IPS-18c (cell line): ENCODE data around the gene PARP9.
"Not testable (repeated sequence)": the region's sequence is repeated elsewhere in the genome, so short reads cannot be mapped to it uniquely, and the experiment has no call there.

ENCODE experiments used
- H3K4me3 ChIP-seq: 2 replicates; pipeline ENCODE4 v1.7.0; 2013; ENCODE audit warnings: low read depth, mild to moderate bottlenecking, low read length, moderate library complexity; ENCODE audit not compliant: insufficient read depth
- H3K9me3 ChIP-seq: one replicate; pipeline ENCODE4 v1.6.1; 2013; ENCODE audit warnings: mild to moderate bottlenecking, low read length, moderate library complexity; ENCODE audit not compliant: control insufficient read depth, insufficient read depth

Gene PARP9

DNA sequence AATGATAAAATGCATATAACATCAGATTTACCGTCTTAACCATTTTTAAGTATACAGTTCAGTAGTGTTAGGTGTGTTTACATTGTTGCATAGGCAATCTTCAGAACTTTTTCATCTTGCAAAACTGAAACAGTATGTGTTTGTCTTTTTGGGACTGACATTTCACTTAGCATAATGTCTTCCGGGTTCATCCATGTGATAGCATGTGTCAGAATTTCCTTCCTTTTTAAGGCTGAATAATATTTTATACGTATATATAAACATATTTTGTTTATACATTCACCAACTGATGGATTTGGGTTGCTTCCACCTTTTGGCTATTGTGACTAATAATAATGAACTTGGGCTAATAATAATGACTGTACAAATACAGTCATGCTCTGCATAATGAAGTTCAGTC is 16.4 kb upstream of the PARP9 start:
- no peaks in the 10 kb centered on the region for H3K9me3 ChIP-seq

GRCh38 chr3:122578069-122578740 is 14.1 kb upstream of the PARP9 start:
- Histone ChIP-seq H3K9me3 (no peaks in the 10 kb centered on the region), H3K4me3 (peak overlapping the region; percentile 55; the same call in 1 of the 2 replicates)

More for the DNA sequence above, 16.4 kb upstream of the PARP9 start:
- no peak overlapping the region for H3K4me3 ChIP-seq

GRCh38 chr3:122577409-122578031 is 13.4 kb upstream of the PARP9 start, which contains the start of gene PARP15:
Gene PARP15 (plus strand): TSS chr3:122577650. CDS start chr3:122577668, 18 bp downstream.
- Histone ChIP-seq H3K4me3 (peak within 1 kb of the TSS; percentile 55), H3K9me3 (no peaks in the 10 kb centered on the region)

DNA sequence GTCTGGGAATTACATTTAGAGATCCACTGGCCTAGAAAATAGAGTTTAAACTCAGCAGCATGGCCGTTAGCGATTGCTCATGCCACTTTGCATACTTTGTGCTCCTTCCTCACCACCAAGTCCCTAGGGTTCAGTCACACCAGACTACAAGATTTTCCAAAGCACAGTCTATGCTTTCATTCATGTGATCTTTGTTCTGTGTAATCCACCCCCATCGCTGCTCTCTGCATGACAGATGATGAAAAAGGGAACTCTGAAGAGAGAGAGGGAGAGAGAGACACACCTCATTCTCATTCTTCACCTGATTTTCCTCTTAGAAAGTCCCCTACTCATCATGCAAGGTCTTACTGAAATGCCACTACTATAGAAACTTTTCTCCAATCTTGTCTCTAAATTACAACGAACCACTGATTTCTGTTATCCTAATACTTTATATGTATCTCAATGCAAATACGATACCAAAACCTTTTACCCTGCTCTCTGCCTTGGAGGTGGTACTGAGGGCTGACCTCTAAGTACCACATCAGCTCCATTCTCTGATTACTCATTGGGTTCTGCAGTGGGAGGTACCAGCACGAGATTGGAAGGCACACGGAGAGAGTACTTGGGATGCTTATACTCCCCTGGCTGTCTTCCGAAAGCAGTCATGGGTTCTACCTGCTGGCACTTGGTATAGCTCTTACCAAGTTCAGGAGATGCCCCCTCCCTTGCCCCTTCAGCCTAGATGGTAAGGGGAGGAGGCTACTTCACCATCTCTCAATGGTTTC is 12.3 kb upstream of the PARP9 start:
- no peaks in the 10 kb centered on the region for H3K9me3 ChIP-seq
- no peak overlapping the region for H3K4me3 ChIP-seq

DNA sequence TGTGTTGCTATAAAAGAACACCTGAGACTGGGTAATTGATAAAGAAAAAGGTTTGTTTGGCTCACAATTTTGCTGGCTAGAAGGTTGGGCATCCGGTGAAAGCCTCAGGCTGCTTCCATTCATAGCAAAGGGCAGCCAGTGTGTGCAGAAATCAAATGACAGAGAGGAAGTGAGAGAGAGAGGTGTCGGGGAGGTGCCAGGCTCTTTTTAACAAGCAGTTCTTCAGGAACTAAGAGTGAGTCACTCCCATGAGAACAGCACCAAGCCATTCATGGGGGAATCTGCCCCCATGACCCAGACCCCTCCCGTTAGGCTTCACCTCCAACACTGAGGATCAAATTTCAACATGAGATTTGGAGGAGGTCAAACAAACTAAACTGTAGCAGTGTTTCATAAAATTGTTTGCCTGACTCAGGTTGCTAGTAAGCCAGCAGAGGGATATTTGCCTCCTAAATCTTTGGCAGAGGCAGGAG is 8.9 kb upstream of the PARP9 start:
- Histone ChIP-seq H3K9me3 (no peaks in the 10 kb centered on the region), H3K4me3 (no peak overlapping the region)

DNA sequence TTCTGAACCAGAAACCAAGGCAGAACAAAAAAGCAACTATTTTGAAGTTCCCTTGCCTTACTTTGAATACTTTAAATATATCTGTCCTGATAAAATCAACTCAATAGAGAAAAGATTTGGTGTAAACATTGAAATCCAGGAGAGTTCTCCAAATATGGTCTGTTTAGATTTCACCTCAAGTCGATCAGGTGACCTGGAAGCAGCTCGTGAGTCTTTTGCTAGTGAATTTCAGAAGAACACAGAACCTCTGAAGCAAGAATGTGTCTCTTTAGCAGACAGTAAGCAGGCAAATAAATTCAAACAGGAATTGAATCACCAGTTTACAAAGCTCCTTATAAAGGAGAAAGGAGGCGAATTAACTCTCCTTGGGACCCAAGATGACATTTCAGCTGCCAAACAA is 4.7 kb upstream of the PARP9 start:
- no peaks in the 10 kb centered on the region for H3K9me3 ChIP-seq
- no peak overlapping the region for H3K4me3 ChIP-seq

- H3K9me3 ChIP-seq, H3K4me3 ChIP-seq: not testable (repeated sequence)
These were observed 4.0 kb upstream of the PARP9 start for GRCh38 chr3:122568131-122568530.

DNA sequence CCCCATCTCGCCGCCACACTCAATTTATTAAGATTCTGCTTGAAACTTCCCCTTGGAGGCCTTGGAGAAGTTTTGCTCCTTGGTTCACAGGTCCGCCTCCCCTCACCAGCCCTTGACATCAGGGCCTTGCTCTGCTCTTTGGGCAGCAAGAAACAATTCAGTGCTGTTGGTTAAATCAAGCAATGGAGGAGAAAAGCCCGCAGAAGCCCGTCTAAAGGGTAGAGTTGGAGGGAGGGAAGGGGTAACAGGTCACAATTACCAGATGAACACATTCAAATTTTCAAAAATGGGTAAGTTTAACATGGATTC is 429 bp downstream of the PARP9 start:
- H3K9me3 ChIP-seq = no peaks in the 10 kb centered on the region
- peak overlapping the region; percentile 76; the same call in 1 of the 2 replicates for H3K4me3 ChIP-seq

DNA sequence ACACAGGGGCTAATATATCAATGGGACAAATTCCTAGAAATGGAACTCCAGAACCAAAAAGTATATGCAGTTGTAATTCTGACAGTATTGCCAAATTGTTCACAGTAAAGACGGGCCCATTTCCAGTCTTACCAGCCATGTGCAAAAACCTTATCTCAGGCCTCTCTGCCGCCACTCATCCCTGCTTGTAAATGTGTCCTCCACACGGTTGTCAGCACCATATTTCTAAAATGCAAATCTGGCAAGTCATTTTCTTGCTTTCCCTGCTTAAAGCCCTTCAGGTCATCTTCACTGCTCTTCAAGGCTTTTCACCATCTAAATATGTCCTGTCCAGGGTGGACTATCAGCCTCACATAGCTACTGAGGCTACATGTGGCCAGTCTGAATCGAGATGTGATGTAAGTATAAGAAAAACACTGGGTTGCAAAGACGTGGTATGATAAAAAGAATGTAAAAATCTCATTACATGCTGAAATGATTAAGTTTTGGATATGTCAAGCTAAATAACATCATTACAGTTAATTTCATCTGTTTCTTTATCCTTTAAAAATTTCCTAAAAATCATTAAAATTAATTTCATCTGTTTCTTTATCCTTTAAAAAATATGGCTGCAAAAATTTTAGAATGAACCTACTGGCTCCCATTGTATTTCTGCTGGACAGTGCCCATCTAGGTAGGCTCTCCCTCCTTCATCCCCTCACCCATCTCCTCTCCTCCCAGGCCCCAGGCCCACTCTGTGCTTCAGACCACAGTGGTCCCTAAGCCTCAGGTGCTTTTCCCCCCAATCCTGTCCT is 980 bp downstream of the PARP9 start:
- Histone ChIP-seq H3K4me3 (peak overlapping the region; percentile 76; the same call in 1 of the 2 replicates), H3K9me3 (no peaks in the 10 kb centered on the region)

- no peaks in the 10 kb centered on the region for H3K9me3 ChIP-seq
- no peak overlapping the region for H3K4me3 ChIP-seq
These were observed 3.4 kb downstream of the PARP9 start for GRCh38 chr3:122560680-122561079.

DNA sequence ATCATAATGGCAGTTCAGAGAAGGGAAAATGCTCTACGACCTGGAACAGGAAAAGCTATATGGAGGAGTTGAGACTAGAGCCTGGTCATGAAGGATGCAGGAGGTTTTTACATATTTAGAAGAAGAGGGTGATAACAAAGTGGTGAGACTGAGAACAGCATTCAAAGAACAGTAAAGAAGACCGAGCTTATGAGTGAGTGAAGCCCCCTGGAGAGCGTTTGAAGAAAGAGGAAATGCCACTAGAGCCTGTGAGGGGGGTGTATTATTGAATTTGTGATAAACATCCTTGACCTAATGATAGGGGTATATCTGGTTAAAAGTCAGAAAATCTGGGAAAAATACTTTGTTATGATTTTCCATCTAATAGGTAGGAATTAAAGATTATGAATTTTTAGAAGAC is 4.2 kb downstream of the PARP9 start:
- no peaks in the 10 kb centered on the region for H3K9me3 ChIP-seq

GRCh38 chr3:122558605-122559004 is 5.5 kb downstream of the PARP9 start:
- Histone ChIP-seq H3K4me3 (no peak overlapping the region), H3K9me3 (no peaks in the 10 kb centered on the region)

More for the DNA sequence above, 4.2 kb downstream of the PARP9 start:
- no peak overlapping the region for H3K4me3 ChIP-seq

GRCh38 chr3:122557356-122557755 is 6.7 kb downstream of the PARP9 start:
- no peak overlapping the region for H3K4me3 ChIP-seq
- no peaks in the 10 kb centered on the region for H3K9me3 ChIP-seq

DNA sequence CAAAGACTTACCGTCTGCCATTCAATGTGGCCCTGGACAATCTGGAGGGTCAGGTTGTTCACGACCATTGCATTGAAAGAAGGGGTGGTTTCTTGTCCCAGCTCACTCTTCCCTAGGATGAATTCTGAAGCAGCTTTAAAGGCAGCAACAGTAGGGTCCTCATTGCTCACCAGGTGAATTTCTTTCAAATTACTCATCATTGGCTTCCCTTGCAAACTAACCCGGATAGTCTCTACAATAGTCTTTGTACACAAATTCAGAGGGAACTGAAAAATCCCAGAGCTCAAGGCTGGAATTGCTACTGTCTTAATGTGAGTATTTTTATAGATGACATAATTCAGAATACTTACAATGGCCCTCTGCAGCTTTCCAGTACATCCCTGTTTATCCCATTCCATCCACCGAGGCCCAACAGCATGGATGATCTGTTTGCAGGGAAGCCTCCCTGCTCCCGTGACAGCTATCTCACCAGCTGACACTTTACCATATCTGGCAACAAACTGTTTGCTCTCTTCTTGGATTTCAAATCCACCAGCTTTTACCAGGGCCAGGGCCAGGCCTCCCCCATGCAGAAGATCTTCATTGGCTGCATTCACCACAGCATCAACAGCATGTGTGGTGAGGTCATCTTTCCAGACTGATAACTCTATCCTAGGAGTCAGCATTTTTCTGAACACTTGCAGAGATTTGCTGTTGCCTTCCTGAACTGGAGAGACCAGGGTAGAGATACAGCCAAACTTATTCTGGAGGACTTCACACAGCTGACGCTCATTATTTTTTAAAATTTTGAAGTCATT is 8.6 kb downstream of the PARP9 start:
- no peaks in the 10 kb centered on the region for H3K9me3 ChIP-seq
- no peak overlapping the region for H3K4me3 ChIP-seq

GRCh38 chr3:122553171-122553570 is 10.9 kb downstream of the PARP9 start:
- no peak overlapping the region for H3K4me3 ChIP-seq

DNA sequence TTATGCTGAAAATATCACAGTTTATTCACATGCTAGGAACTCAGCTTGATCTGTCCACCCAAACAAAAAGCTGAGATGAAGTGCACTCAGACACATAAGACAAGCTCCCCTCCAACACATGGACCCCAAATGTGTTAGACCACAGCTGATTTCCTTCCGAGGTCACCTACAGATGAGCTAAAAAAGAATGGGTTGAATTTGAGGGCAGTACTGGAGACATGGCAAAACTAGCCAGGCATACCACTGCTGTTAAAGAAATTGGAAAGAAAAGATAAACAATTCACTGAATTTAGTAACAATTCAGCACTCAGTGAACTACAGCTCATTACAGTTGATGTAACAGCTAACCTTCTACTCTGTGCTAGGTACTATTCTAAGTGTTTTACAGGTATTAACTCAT is 15.5 kb downstream of the PARP9 start:
- no peak overlapping the region for H3K4me3 ChIP-seq
- no peaks in the 10 kb centered on the region for H3K9me3 ChIP-seq

More at GRCh38 chr3:122553171-122553570, 10.9 kb downstream of the PARP9 start:
- no peaks in the 10 kb centered on the region for H3K9me3 ChIP-seq

GRCh38 chr3:122548076-122548475 is 16.0 kb downstream of the PARP9 start:
- Histone ChIP-seq H3K4me3 (no peak overlapping the region), H3K9me3 (no peaks in the 10 kb centered on the region)
